ENCODE results near the gene P3H2.

DNA sequence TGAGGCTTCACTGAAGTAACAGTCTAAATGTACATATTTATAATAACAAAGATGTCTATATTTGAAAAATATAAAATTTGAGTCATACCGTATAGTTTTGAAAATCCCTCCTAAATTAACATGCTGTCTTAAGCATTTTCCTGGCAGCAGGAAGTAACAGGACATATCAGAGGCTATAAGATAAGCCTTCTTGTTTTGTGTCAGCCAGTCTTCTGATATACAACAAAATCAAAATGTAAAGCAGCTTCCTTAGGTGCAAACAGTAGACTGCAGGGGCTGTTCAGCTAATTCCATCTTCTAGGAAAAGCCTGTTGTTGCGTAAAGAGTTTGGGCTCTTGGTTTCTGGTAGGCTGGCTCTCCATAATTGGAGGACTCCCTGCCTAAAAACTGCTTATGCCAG lies 56.0 kb downstream of the P3H2 start:
- no peak for TF ChIP-seq EZH2 (IDR thresholded peaks at IDR 0.05; ENCODE audit: borderline replicate concordance, low read depth, low read length, severe bottlenecking)
- TF ChIP-seq, protein P1, sequence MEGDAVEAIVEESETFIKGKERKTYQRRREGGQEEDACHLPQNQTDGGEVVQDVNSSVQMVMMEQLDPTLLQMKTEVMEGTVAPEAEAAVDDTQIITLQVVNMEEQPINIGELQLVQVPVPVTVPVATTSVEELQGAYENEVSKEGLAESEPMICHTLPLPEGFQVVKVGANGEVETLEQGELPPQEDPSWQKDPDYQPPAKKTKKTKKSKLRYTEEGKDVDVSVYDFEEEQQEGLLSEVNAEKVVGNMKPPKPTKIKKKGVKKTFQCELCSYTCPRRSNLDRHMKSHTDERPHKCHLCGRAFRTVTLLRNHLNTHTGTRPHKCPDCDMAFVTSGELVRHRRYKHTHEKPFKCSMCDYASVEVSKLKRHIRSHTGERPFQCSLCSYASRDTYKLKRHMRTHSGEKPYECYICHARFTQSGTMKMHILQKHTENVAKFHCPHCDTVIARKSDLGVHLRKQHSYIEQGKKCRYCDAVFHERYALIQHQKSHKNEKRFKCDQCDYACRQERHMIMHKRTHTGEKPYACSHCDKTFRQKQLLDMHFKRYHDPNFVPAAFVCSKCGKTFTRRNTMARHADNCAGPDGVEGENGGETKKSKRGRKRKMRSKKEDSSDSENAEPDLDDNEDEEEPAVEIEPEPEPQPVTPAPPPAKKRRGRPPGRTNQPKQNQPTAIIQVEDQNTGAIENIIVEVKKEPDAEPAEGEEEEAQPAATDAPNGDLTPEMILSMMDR (IDR thresholded peaks at IDR 0.05; ENCODE audit: borderline replicate concordance, extremely low read depth, low read length, poor library complexity, severe bottlenecking) = no peak
